Measurements from ENCODE around the gene RAB3GAP1.
"Not testable (repeated sequence)": the region's sequence is repeated elsewhere in the genome, so short reads cannot be mapped to it uniquely, and the experiment has no call there.

RAB3GAP1 gene

DNA sequence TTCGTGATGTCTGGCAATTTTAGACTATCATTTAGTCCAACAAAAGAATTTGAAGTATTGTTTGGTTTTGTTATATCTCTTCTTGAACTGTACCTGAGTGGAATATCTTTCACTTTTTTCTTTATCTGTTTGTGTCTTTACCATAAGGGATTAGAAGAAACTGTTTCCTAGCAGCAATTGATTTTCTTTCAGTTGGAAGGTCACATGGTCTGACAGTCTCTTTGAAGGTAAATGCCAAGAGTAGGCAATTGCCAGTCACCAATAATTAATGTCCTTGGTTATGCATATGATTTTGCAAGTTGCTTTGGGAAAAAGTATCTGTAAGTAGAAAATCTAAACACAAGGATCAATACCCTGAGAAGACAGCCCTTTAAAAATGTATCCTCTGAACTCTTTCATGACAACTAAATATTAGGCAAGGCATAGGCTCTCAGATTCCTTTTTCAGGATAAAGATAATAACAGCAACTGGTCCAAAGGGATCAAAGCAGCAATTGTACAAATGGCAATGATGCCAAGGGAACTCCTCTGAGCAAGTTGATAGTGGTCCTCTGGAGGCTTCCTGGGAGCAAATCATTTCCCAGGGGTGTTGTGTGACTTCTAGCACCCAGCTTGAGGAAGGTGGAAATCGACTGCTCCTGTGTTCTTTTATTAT, 22.5 kb upstream of the RAB3GAP1 start:
- H3K9me3 ChIP-seq (ENCODE audit: control insufficient read depth, low read length) = no peaks in the 10 kb centered on the region
- H3K27me3 ChIP-seq (replicated peaks; ENCODE audit: control insufficient read depth, insufficient read depth, low read length) = no peaks in the 10 kb centered on the region
- H3K4me1 ChIP-seq (ENCODE audit: control insufficient read depth, insufficient read depth, low read length) = no peaks in the 10 kb centered on the region
- DNase-seq (ENCODE audit: low read depth) = no peak
- H3K36me3 ChIP-seq (ENCODE audit: control insufficient read depth, insufficient read depth, low read length, severe bottlenecking) = no peaks in the 10 kb centered on the region
- no peak overlapping the region for H3K4me3 ChIP-seq (ENCODE audit: low read length)
- H3K9ac ChIP-seq (ENCODE audit: low read length) = no peak overlapping the region

DNA sequence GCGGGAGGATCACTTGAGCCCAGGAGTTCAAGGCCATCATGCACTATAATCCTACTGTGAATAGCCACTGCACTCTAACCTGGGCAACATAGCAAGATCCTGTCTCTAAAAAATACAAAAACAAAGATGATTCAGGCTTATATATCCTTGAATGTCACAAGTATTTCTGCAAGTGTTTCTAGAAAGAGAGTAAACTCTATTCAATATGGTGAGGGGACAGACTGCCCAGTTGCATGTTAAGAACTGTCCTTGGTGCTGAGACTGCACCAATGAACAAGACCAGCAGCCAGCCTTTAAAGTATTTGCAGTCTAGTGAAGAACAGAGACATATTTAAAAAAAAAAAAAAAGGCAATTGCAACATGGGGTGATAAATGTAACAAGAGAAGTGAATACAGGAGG, 21.3 kb upstream of the RAB3GAP1 start:
- Histone ChIP-seq H3K4me1 (ENCODE audit: control insufficient read depth, insufficient read depth, low read length) (no peaks in the 10 kb centered on the region), H3K9me3 (ENCODE audit: control insufficient read depth, low read length) (no peaks in the 10 kb centered on the region), H3K27me3 (replicated peaks; ENCODE audit: control insufficient read depth, insufficient read depth, low read length) (no peaks in the 10 kb centered on the region), H3K4me3 (ENCODE audit: low read length) (no peak overlapping the region), H3K9ac (ENCODE audit: low read length) (no peak overlapping the region), H3K36me3 (ENCODE audit: control insufficient read depth, insufficient read depth, low read length, severe bottlenecking) (no peaks in the 10 kb centered on the region)
- DNase-seq (ENCODE audit: low read depth) = peak; percentile 60

DNA sequence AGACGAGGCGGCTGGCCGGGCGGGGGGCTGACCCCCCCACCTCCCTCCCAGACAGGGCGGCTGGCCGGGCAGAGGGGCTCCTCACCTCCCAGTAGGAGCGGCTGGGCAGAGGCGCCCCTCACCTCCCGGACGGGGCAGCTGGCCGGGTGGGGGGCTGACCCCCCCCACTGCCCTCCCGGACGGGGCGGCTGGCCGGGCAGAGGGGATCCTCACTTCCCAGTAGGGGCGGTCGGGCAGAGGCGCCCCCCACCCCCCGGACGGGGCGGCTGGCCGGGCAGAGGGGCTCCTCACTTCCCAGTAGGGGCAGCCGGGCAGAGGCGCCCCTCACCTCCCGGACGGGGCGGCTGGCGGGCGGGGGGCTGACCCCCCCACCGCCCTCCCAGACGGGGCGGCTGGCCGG, 18.9 kb upstream of the RAB3GAP1 start:
- not testable (repeated sequence) for DNase-seq (ENCODE audit: low read depth); H3K4me1 ChIP-seq (ENCODE audit: control insufficient read depth, insufficient read depth, low read length); H3K36me3 ChIP-seq (ENCODE audit: control insufficient read depth, insufficient read depth, low read length, severe bottlenecking); H3K4me3 ChIP-seq (ENCODE audit: low read length); H3K9ac ChIP-seq (ENCODE audit: low read length); H3K9me3 ChIP-seq (ENCODE audit: control insufficient read depth, low read length); H3K27me3 ChIP-seq (replicated peaks; ENCODE audit: control insufficient read depth, insufficient read depth, low read length)

DNA sequence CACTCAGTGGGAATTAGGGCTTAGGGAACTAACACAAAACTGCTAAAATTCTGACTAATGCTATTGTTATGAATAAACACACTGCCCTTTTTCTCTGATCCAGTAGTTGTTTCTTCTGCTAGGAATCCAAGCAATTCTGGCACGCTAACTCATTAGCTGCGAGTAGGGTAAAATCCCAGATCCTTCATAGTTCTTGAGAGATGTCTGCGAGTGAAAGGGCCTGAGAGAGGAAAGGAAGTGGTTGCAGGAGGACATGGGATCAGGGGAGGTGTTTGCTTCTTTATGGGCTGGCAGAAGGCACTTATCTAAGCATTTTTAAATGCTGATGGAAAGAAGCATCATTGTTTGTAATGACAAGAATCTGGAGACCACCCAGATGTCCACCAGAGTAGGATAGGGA, 14.3 kb upstream of the RAB3GAP1 start:
- H3K9me3 ChIP-seq (ENCODE audit: control insufficient read depth, low read length) = no peaks in the 10 kb centered on the region
- no peak overlapping the region for H3K9ac ChIP-seq (ENCODE audit: low read length)
- no peak overlapping the region for H3K4me3 ChIP-seq (ENCODE audit: low read length)
- peaks cover 18% of the 10 kb centered on the region for H3K27me3 ChIP-seq (replicated peaks; ENCODE audit: control insufficient read depth, insufficient read depth, low read length)
- H3K36me3 ChIP-seq (ENCODE audit: control insufficient read depth, insufficient read depth, low read length, severe bottlenecking) = no peaks in the 10 kb centered on the region
- DNase-seq (ENCODE audit: low read depth) = no peak
- H3K4me1 ChIP-seq (ENCODE audit: control insufficient read depth, insufficient read depth, low read length) = no peaks in the 10 kb centered on the region

DNA sequence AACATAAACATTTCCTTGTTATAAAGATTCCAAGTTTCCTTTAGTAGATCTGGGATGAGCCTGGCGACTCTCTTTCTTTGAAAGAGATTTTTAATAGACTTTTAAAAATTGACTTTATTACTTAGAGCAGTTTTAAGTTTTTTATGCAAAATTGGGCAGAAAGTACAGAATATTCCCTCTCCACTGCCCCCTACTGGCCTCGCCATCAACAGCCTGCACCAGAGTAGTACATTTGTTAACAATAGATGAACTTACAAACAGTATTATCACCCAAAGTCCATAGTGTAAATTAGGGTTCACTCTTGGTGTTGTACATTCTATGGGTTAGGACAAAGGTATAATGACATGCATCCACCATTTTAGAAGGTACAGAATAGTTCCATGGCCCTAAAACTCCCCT, 8.7 kb upstream of the RAB3GAP1 start:
- Histone ChIP-seq H3K27me3 (replicated peaks; ENCODE audit: control insufficient read depth, insufficient read depth, low read length) (peaks cover 29% of the 10 kb centered on the region), H3K9me3 (ENCODE audit: control insufficient read depth, low read length) (no peaks in the 10 kb centered on the region), H3K4me1 (ENCODE audit: control insufficient read depth, insufficient read depth, low read length) (no peaks in the 10 kb centered on the region), H3K9ac (ENCODE audit: low read length) (no peak overlapping the region), H3K4me3 (ENCODE audit: low read length) (no peak overlapping the region), H3K36me3 (ENCODE audit: control insufficient read depth, insufficient read depth, low read length, severe bottlenecking) (no peaks in the 10 kb centered on the region)
- no peak for DNase-seq (ENCODE audit: low read depth)

DNA sequence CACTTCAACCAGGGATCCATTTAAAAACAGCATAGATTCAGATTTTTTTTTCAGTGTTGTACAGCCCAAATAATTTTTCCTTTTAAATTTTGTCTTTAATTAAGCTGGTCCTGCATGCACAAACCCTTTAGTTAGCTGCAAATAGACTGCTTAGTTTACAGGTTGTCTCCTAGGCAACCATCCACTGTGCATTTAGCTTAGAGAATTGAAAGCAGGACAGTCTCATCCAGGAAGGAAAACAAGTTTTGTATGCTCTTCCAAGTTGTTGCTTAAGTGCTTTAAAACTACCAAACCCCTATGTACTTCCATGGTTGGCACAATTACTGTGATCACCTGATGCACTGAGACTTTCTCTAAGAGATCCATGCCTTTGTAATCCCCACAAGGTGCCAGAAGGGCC, 4.8 kb upstream of the RAB3GAP1 start, which contains the start of gene MAP3K19:
MAP3K19 (minus strand) TSS at position 148 of the 400 bp plus-strand sequence. CDS start 22,800 bp downstream, outside the sequence.
- Histone ChIP-seq H3K4me3 (ENCODE audit: low read length) (no peak within 1 kb of the TSS), H3K4me1 (ENCODE audit: control insufficient read depth, insufficient read depth, low read length) (no peaks in the 10 kb centered on the region)
- no peak for DNase-seq (ENCODE audit: low read depth)

DNA sequence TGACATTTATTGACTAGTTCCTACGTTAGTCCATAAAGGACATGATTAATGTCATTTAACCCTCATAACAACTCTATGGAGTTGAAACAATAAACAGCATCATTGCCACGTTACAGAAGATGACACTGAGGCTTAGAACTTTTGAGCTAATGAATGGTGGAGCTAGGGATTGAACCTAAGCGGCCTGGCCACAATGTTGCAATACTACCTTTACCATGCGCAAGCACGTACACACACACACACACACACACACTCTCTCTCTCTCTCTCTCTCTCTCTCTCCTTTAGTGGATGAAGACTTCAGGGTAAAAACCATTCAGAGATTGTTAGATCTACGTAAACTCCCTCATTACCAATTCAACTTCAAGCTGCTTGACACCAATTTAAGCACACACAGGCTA, 4.0 kb upstream of the RAB3GAP1 start:
- Histone ChIP-seq H3K4me3 (ENCODE audit: low read length) (no peak overlapping the region), H3K9ac (ENCODE audit: low read length) (no peak overlapping the region), H3K9me3 (ENCODE audit: control insufficient read depth, low read length) (no peaks in the 10 kb centered on the region), H3K4me1 (ENCODE audit: control insufficient read depth, insufficient read depth, low read length) (no peaks in the 10 kb centered on the region), H3K36me3 (ENCODE audit: control insufficient read depth, insufficient read depth, low read length, severe bottlenecking) (no peaks in the 10 kb centered on the region), H3K27me3 (replicated peaks; ENCODE audit: control insufficient read depth, insufficient read depth, low read length) (peaks cover 11% of the 10 kb centered on the region)
- DNase-seq (ENCODE audit: low read depth) = no peak

More for the DNA sequence above, 4.8 kb upstream of the RAB3GAP1 start, which contains the start of gene MAP3K19:
- H3K9ac ChIP-seq (ENCODE audit: low read length) = no peak within 1 kb of the TSS
- H3K27me3 ChIP-seq (replicated peaks; ENCODE audit: control insufficient read depth, insufficient read depth, low read length) = peaks cover 11% of the 10 kb centered on the region
- no peaks in the 10 kb centered on the region for H3K36me3 ChIP-seq (ENCODE audit: control insufficient read depth, insufficient read depth, low read length, severe bottlenecking)
- no peaks in the 10 kb centered on the region for H3K9me3 ChIP-seq (ENCODE audit: control insufficient read depth, low read length)

DNA sequence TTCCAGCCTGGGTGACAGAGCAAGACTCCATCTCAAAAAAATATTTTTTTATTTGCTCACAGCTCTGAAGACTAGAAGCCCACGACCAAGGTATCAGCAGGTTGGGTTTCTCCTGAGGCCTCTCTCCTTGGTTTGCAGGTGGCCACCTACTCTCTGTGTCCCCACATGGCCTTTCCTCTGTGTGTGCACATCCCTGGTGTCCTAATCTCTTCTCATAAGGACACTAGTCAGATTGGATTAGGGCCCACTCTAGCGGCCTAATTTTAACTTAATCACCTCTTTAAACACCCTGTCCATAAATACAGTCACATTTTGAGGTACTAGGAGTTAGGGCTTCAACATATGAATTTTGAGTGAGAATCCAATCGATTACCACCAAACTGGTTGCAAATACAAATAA, 2.0 kb upstream of the RAB3GAP1 start:
- no peaks in the 10 kb centered on the region for H3K36me3 ChIP-seq (ENCODE audit: control insufficient read depth, insufficient read depth, low read length, severe bottlenecking)
- no peak overlapping the region for H3K4me3 ChIP-seq (ENCODE audit: low read length)
- H3K9me3 ChIP-seq (ENCODE audit: control insufficient read depth, low read length) = no peaks in the 10 kb centered on the region
- peaks cover 14% of the 10 kb centered on the region for H3K4me1 ChIP-seq (ENCODE audit: control insufficient read depth, insufficient read depth, low read length)
- H3K27me3 ChIP-seq (replicated peaks; ENCODE audit: control insufficient read depth, insufficient read depth, low read length) = peaks cover 4% of the 10 kb centered on the region
- DNase-seq (ENCODE audit: low read depth) = no peak
- no peak overlapping the region for H3K9ac ChIP-seq (ENCODE audit: low read length)

DNA sequence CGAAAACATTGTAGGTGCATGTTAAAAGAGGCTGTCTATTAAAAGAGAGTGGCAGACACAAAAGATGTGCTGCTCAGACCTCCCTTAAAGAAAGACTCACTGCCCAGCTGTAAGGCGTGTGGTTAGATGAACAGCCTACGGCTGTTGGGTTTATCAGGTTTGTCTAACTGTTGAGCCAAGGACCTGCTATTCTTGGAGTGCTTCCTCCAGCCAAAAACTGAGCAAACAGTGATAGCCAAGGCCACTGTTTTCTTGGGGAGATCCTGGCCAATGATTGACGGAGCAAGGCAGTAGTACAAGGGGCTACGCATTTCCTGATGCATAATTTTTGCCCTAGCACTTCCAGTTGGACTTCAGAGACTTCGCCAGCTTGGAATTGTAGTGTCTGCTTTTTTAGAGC, 1.4 kb upstream of the RAB3GAP1 start:
- peaks cover 4% of the 10 kb centered on the region for H3K27me3 ChIP-seq (replicated peaks; ENCODE audit: control insufficient read depth, insufficient read depth, low read length)
- no peak for DNase-seq (ENCODE audit: low read depth)
- peaks cover 15% of the 10 kb centered on the region for H3K4me1 ChIP-seq (ENCODE audit: control insufficient read depth, insufficient read depth, low read length)
- H3K9me3 ChIP-seq (ENCODE audit: control insufficient read depth, low read length) = no peaks in the 10 kb centered on the region
- H3K9ac ChIP-seq (ENCODE audit: low read length) = no peak overlapping the region
- no peak overlapping the region for H3K4me3 ChIP-seq (ENCODE audit: low read length)
- H3K36me3 ChIP-seq (ENCODE audit: control insufficient read depth, insufficient read depth, low read length, severe bottlenecking) = no peaks in the 10 kb centered on the region

DNA sequence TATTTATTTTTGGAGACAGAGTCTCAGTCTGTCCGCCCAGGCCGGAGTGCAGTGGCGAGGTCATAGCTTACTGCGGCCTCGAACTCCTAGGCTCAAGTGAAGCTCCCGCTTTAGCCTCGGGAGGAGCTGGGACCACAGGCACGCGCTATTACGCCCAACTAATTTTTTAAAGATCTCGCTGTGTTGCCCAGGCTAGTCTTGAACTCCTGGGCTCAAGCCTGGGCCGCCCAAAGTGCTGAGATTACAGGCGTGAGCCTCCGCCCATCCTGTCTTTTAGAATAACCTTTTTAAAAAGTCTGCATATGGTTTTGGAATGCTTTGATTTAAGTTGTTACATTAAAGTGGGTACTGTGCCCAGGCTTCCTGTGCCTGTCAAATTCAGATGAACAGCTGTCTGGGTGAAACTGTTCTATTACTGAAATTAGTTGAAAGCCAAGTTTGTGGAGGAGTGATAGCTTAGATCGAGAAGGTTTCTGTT, 944 bp downstream of the RAB3GAP1 start:
- Histone ChIP-seq H3K9ac (ENCODE audit: low read length) (peak overlapping the region; percentile 100), H3K4me1 (ENCODE audit: control insufficient read depth, insufficient read depth, low read length) (peaks cover 25% of the 10 kb centered on the region), H3K36me3 (ENCODE audit: control insufficient read depth, insufficient read depth, low read length, severe bottlenecking) (peaks cover 6% of the 10 kb centered on the region), H3K9me3 (ENCODE audit: control insufficient read depth, low read length) (no peaks in the 10 kb centered on the region), H3K4me3 (ENCODE audit: low read length) (peak overlapping the region; percentile 100), H3K27me3 (replicated peaks; ENCODE audit: control insufficient read depth, insufficient read depth, low read length) (no peaks in the 10 kb centered on the region)
- DNase-seq (ENCODE audit: low read depth) = peak; percentile 34

DNA sequence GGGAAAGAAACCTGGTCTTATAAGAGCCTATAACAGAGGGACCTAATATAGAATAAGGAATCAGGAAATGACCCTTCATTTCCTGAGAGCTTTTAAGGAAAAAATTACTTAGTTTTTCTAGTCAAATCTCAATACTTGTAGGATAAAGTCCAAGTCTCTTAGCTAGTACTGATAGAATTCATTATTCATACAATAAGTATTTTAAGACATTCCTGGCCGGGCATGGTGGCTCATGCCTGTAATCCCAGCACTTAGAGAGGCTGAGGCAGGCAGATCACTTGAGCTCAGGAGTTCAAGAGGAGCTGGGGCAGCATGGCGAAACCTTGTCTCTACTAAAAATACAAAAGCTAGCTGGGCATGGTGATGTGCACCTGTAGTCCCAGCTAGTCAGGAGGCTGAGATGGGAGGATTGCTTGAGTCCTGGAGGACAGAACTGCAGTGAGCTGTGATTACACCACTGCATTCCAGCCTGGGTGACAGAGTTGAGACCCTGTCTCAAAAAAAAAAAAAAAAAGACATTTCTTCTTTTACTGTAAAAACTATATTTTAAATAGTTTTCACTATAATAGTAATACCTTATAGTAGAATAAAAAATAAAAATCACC, 3.2 kb downstream of the RAB3GAP1 start:
- Histone ChIP-seq H3K27me3 (replicated peaks; ENCODE audit: control insufficient read depth, insufficient read depth, low read length) (no peaks in the 10 kb centered on the region), H3K9me3 (ENCODE audit: control insufficient read depth, low read length) (no peaks in the 10 kb centered on the region), H3K36me3 (ENCODE audit: control insufficient read depth, insufficient read depth, low read length, severe bottlenecking) (peaks cover 24% of the 10 kb centered on the region), H3K4me3 (ENCODE audit: low read length) (peak overlapping the region; percentile 100), H3K4me1 (ENCODE audit: control insufficient read depth, insufficient read depth, low read length) (peaks cover 25% of the 10 kb centered on the region), H3K9ac (ENCODE audit: low read length) (peak overlapping the region; percentile 19)
- DNase-seq (ENCODE audit: low read depth) = peak; percentile 80
